Measurements from ENCODE around the gene YJEFN3.
A peak's percentile ranks its signal among the peaks of the same experiment; 100 is the strongest.

Gene YJEFN3

GRCh38 chr19:19552798-19553197 is 24.1 kb downstream of the YJEFN3 start:
- H3K9me3 ChIP-seq (ENCODE audit: control insufficient read depth, low read length), result no peaks in the 10 kb centered on the region
- H3K36me3 ChIP-seq (ENCODE audit: control insufficient read depth, insufficient read depth, low read length, severe bottlenecking), result no peaks in the 10 kb centered on the region
- peaks cover 7% of the 10 kb centered on the region for H3K27me3 ChIP-seq (replicated peaks; ENCODE audit: control insufficient read depth, insufficient read depth, low read length)
- H3K9ac ChIP-seq (ENCODE audit: low read length), result no peak overlapping the region
- peak; percentile 49 for DNase-seq (ENCODE audit: low read depth)
- H3K4me3 ChIP-seq (ENCODE audit: low read length), result no peak overlapping the region
- peaks cover 18% of the 10 kb centered on the region for H3K4me1 ChIP-seq (ENCODE audit: control insufficient read depth, insufficient read depth, low read length)

GRCh38 chr19:19553670-19554069 is 25.0 kb downstream of the YJEFN3 start:
- Histone ChIP-seq H3K36me3 (ENCODE audit: control insufficient read depth, insufficient read depth, low read length, severe bottlenecking) (no peaks in the 10 kb centered on the region), H3K9me3 (ENCODE audit: control insufficient read depth, low read length) (no peaks in the 10 kb centered on the region), H3K9ac (ENCODE audit: low read length) (no peak overlapping the region), H3K4me1 (ENCODE audit: control insufficient read depth, insufficient read depth, low read length) (peaks cover 18% of the 10 kb centered on the region), H3K4me3 (ENCODE audit: low read length) (no peak overlapping the region), H3K27me3 (replicated peaks; ENCODE audit: control insufficient read depth, insufficient read depth, low read length) (peaks cover 7% of the 10 kb centered on the region)
- DNase-seq (ENCODE audit: low read depth), result no peak

GRCh38 chr19:19554074-19555023 is 25.6 kb downstream of the YJEFN3 start:
- DNase-seq (ENCODE audit: low read depth), result peak; percentile 58
- Histone ChIP-seq H3K27me3 (replicated peaks; ENCODE audit: control insufficient read depth, insufficient read depth, low read length) (peaks cover 7% of the 10 kb centered on the region), H3K9ac (ENCODE audit: low read length) (no peak overlapping the region), H3K4me3 (ENCODE audit: low read length) (no peak overlapping the region), H3K36me3 (ENCODE audit: control insufficient read depth, insufficient read depth, low read length, severe bottlenecking) (no peaks in the 10 kb centered on the region), H3K9me3 (ENCODE audit: control insufficient read depth, low read length) (no peaks in the 10 kb centered on the region), H3K4me1 (ENCODE audit: control insufficient read depth, insufficient read depth, low read length) (peaks cover 18% of the 10 kb centered on the region)

- H3K9ac ChIP-seq (ENCODE audit: low read length), result no peak overlapping the region
- H3K4me1 ChIP-seq (ENCODE audit: control insufficient read depth, insufficient read depth, low read length), result peaks cover 4% of the 10 kb centered on the region
- H3K4me3 ChIP-seq (ENCODE audit: low read length), result no peak overlapping the region
- no peaks in the 10 kb centered on the region for H3K9me3 ChIP-seq (ENCODE audit: control insufficient read depth, low read length)
- no peaks in the 10 kb centered on the region for H3K36me3 ChIP-seq (ENCODE audit: control insufficient read depth, insufficient read depth, low read length, severe bottlenecking)
- DNase-seq (ENCODE audit: low read depth), result no peak
- H3K27me3 ChIP-seq (replicated peaks; ENCODE audit: control insufficient read depth, insufficient read depth, low read length), result peaks cover 3% of the 10 kb centered on the region
These were observed 29.3 kb downstream of the YJEFN3 start for GRCh38 chr19:19558055-19558454.

GRCh38 chr19:19558636-19559035 is 29.9 kb downstream of the YJEFN3 start:
- Histone ChIP-seq H3K9ac (ENCODE audit: low read length) (no peak overlapping the region), H3K27me3 (replicated peaks; ENCODE audit: control insufficient read depth, insufficient read depth, low read length) (peaks cover 3% of the 10 kb centered on the region), H3K4me3 (ENCODE audit: low read length) (no peak overlapping the region), H3K4me1 (ENCODE audit: control insufficient read depth, insufficient read depth, low read length) (peaks cover 4% of the 10 kb centered on the region), H3K9me3 (ENCODE audit: control insufficient read depth, low read length) (no peaks in the 10 kb centered on the region), H3K36me3 (ENCODE audit: control insufficient read depth, insufficient read depth, low read length, severe bottlenecking) (no peaks in the 10 kb centered on the region)
- DNase-seq (ENCODE audit: low read depth), result no peak

- no peak for DNase-seq (ENCODE audit: low read depth)
These were observed 31.2 kb downstream of the YJEFN3 start for GRCh38 chr19:19559931-19560330.

GRCh38 chr19:19561946-19562664 is 33.4 kb downstream of the YJEFN3 start:
- H3K4me3 ChIP-seq (ENCODE audit: low read length), result no peak overlapping the region
- no peaks in the 10 kb centered on the region for H3K27me3 ChIP-seq (replicated peaks; ENCODE audit: control insufficient read depth, insufficient read depth, low read length)
- H3K9me3 ChIP-seq (ENCODE audit: control insufficient read depth, low read length), result no peaks in the 10 kb centered on the region
- H3K9ac ChIP-seq (ENCODE audit: low read length), result no peak overlapping the region
- no peak for DNase-seq (ENCODE audit: low read depth)
- no peaks in the 10 kb centered on the region for H3K36me3 ChIP-seq (ENCODE audit: control insufficient read depth, insufficient read depth, low read length, severe bottlenecking)
- no peaks in the 10 kb centered on the region for H3K4me1 ChIP-seq (ENCODE audit: control insufficient read depth, insufficient read depth, low read length)

More at GRCh38 chr19:19559931-19560330, 31.2 kb downstream of the YJEFN3 start:
- Histone ChIP-seq H3K9me3 (ENCODE audit: control insufficient read depth, low read length) (no peaks in the 10 kb centered on the region), H3K27me3 (replicated peaks; ENCODE audit: control insufficient read depth, insufficient read depth, low read length) (no peaks in the 10 kb centered on the region), H3K4me3 (ENCODE audit: low read length) (no peak overlapping the region), H3K4me1 (ENCODE audit: control insufficient read depth, insufficient read depth, low read length) (no peaks in the 10 kb centered on the region), H3K36me3 (ENCODE audit: control insufficient read depth, insufficient read depth, low read length, severe bottlenecking) (no peaks in the 10 kb centered on the region), H3K9ac (ENCODE audit: low read length) (no peak overlapping the region)

- no peak overlapping the region for H3K9ac ChIP-seq (ENCODE audit: low read length)
- no peak overlapping the region for H3K4me3 ChIP-seq (ENCODE audit: low read length)
- H3K4me1 ChIP-seq (ENCODE audit: control insufficient read depth, insufficient read depth, low read length), result no peaks in the 10 kb centered on the region
- no peak for DNase-seq (ENCODE audit: low read depth)
- H3K9me3 ChIP-seq (ENCODE audit: control insufficient read depth, low read length), result no peaks in the 10 kb centered on the region
- no peaks in the 10 kb centered on the region for H3K27me3 ChIP-seq (replicated peaks; ENCODE audit: control insufficient read depth, insufficient read depth, low read length)
- H3K36me3 ChIP-seq (ENCODE audit: control insufficient read depth, insufficient read depth, low read length, severe bottlenecking), result no peaks in the 10 kb centered on the region
These were observed 34.1 kb downstream of the YJEFN3 start for GRCh38 chr19:19562665-19563347.

GRCh38 chr19:19563348-19563848 is 34.7 kb downstream of the YJEFN3 start:
- DNase-seq (ENCODE audit: low read depth), result no peak
- no peaks in the 10 kb centered on the region for H3K36me3 ChIP-seq (ENCODE audit: control insufficient read depth, insufficient read depth, low read length, severe bottlenecking)

GRCh38 chr19:19566306-19566705 is 37.6 kb downstream of the YJEFN3 start:
- peak; percentile 21 for DNase-seq (ENCODE audit: low read depth)
- H3K27me3 ChIP-seq (replicated peaks; ENCODE audit: control insufficient read depth, insufficient read depth, low read length), result no peaks in the 10 kb centered on the region
- peaks cover 7% of the 10 kb centered on the region for H3K4me1 ChIP-seq (ENCODE audit: control insufficient read depth, insufficient read depth, low read length)
- H3K9ac ChIP-seq (ENCODE audit: low read length), result no peak overlapping the region
- H3K9me3 ChIP-seq (ENCODE audit: control insufficient read depth, low read length), result no peaks in the 10 kb centered on the region
- H3K4me3 ChIP-seq (ENCODE audit: low read length), result no peak overlapping the region
- no peaks in the 10 kb centered on the region for H3K36me3 ChIP-seq (ENCODE audit: control insufficient read depth, insufficient read depth, low read length, severe bottlenecking)

More at GRCh38 chr19:19563348-19563848, 34.7 kb downstream of the YJEFN3 start:
- Histone ChIP-seq H3K9ac (ENCODE audit: low read length) (no peak overlapping the region), H3K27me3 (replicated peaks; ENCODE audit: control insufficient read depth, insufficient read depth, low read length) (no peaks in the 10 kb centered on the region), H3K4me1 (ENCODE audit: control insufficient read depth, insufficient read depth, low read length) (no peaks in the 10 kb centered on the region), H3K9me3 (ENCODE audit: control insufficient read depth, low read length) (no peaks in the 10 kb centered on the region), H3K4me3 (ENCODE audit: low read length) (no peak overlapping the region)

- Histone ChIP-seq H3K9me3 (ENCODE audit: control insufficient read depth, low read length) (no peaks in the 10 kb centered on the region), H3K4me1 (ENCODE audit: control insufficient read depth, insufficient read depth, low read length) (peaks cover 7% of the 10 kb centered on the region), H3K27me3 (replicated peaks; ENCODE audit: control insufficient read depth, insufficient read depth, low read length) (no peaks in the 10 kb centered on the region), H3K4me3 (ENCODE audit: low read length) (no peak overlapping the region), H3K9ac (ENCODE audit: low read length) (no peak overlapping the region), H3K36me3 (ENCODE audit: control insufficient read depth, insufficient read depth, low read length, severe bottlenecking) (no peaks in the 10 kb centered on the region)
- DNase-seq (ENCODE audit: low read depth), result no peak
These were observed 38.7 kb downstream of the YJEFN3 start for GRCh38 chr19:19567391-19567790.
